GM23248 (cell line): ENCODE measurements around the gene PIBF1.

Experiments used
- EZH2 ChIP-seq: fragments of 200-600 bp; sonication (generic); IDR thresholded peaks from 2 replicates; pipeline ENCODE4 v1.6.1; 2018; ENCODE audit warnings: antibody characterized with exemption, mild to moderate bottlenecking; ENCODE audit not compliant: insufficient read depth, poor library complexity, severe bottlenecking
- EZH2phosphoT487 ChIP-seq: fragments of 200-600 bp; sonication (generic); IDR thresholded peaks from 2 replicates; pipeline ENCODE4 v1.6.1; 2018; ENCODE audit warnings: antibody characterized with exemption, moderate library complexity, mild to moderate bottlenecking, low read depth; ENCODE audit not compliant: insufficient read depth

DNA sequence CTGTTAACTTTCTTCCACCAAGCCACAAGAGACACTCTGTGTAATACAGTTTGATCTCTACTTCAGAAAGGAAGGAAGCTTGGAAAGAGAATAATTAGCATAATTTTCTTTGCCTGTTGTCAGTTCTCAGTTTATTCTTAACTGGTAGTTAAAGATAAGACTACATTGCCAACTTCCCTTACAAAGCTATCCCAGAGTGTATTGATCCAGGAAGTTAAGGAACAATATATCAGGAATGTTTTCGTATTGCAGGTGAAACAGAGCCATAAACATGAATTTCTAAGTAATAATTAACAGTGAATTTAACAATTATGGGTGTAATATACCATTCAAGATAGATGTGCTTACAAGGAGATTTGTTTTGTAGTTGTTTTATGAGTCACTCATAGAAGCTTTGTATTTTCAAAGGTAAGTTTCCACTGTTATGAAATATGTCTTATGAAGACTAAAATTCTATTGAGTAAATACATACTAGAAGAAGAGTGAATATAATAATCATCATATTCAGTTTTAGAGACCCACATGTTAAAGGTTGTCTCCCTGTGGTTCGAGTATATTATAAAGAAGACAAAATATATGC is 188.5 kb downstream of the PIBF1 start:
- TF ChIP-seq EZH2 (no peak), EZH2phosphoT487 (no peak)
